NCI-H69 (cell line): Measurements from ENCODE around the gene ZNF473.

Source experiments
- DNase-seq: peaks from one replicate; lab custom pipeline; 2025; lab: John Stamatoyannopoulos, UW

The ZNF473 gene

DNA sequence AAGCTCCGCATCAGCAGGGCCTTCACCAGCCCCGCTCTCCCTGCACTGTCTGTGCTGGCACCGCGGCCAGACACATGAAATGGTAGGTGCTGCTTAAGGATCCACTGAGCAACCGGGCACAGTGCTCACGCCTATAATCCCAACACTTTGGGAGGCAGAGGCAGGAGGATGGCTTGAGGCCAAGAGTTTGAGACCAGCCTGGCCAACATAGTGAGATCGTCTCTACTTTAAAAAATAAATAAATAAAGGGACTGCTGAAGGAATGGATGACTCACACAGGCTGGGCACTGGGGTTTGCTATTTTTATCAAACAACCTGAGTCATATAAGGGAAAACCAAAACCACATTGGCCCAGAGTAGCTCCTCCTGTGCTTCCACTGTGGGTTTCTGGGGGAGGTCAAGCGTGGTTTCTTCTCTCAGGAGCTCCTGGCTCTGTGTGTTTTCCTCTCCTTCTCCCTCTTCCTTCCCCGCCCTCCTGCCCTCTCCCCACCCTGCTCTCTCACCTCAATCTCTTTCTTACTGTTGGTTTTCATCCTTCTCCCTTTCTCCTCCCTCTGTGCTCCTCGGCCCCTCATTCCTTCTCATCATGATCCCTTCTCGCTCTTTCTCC lies 21.9 kb upstream of the ZNF473 start:
- DNase-seq = no peak

DNA sequence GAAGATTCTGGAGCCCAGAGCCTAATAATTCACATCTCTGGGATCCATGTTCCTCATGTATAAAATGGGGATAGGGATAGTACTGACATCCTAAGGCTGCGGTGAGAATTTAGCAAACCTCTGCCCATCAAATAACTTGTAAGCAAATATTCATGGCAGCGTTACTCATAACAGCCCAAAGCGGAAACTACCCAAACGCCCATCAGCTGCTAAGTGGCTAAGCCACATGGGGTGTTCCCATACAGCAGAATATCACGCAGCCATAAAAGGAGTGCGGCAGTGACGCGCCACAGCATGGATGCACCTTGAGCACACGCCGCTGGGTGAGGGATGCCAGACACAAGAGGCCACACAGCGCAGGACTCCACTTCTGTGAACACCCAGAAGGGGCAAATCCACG lies 20.4 kb upstream of the ZNF473 start:
- DNase-seq = no peak

DNA sequence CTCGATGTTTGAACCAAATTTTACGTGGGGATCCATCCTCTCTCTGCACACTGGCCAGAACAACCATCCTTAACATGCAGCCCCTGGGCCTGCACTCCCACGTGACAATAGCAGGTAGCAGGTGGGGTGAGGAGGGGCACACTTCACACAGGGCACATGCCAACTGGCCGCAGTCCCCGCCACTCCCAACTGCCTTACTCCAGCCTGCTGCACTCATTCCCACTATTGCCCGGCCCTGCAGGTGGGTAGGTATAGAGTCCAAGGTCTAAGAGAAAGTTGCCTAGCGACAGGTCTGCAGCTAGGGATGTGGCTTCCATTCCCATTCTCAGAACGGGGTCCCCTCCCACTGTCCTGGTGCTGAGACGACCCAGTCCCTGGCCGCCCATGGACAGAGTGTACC lies 18.6 kb upstream of the ZNF473 start:
- DNase-seq = no peak

DNA sequence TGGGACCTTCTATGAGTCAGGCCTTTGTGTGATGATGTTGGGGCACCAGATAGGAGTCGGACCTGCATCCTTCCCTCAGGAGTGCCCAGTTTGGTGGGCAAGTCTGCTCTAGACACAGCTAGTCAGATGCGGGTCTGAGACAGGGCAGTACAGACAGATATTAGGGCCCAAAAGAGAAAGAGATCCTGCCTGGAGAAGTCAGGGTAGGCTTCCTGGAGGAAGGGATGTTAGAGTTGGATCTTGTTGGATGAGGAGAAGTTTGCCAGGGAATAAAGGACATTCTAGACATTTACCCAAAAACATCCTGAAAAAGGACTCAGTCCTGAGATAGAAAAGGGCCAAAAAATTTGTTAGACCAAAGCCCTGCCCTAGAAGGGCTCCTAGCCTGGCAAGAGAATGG lies 17.9 kb upstream of the ZNF473 start:
- DNase-seq = no peak

DNA sequence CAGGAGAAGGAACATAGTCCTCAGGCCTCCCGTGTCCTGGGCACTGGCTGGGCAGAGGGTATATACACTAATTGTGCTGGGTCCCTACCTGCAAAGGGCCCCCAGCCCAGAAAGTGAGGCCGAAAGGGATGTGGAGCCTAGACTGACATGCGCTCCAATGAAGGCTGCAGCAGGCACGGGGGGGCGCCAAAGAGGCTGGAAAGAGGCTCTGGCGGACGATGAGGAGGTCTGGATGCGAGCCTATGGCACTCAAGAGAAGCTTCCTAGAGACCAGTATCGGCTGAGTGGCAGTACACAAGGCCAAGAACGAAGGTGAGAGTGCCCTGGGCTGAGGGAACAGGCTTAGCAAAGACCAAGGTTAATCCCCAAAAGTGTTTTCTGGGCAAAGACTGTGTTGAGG lies 17.3 kb upstream of the ZNF473 start:
- DNase-seq = peak; percentile 24

DNA sequence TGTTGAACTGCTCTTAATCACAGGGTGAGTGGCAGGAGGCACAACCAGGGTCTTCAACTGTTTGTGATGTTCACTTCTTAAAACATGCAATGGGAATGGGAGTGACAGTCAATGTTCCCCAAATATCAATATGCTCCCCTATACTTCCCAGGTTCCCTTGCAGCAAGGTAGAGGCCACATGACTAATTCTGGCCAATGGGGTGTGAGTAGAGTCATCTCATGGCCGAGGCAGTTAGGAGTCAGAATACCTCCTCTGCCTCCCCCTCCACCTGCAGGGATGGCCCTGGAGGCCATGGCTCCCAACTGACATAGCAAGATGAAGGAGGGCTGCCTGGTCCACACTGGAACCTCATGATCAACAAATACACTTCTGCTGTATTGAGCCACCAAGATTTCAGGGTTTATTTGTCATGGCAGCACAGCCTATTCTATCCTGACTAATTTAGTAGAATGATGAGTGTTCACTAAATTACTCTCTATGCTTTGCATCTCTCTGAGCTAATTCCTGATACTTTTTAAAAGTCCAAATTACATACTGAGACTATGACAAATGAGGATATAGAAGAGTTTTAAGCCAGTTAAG lies 9.5 kb upstream of the ZNF473 start:
- DNase-seq = no peak

DNA sequence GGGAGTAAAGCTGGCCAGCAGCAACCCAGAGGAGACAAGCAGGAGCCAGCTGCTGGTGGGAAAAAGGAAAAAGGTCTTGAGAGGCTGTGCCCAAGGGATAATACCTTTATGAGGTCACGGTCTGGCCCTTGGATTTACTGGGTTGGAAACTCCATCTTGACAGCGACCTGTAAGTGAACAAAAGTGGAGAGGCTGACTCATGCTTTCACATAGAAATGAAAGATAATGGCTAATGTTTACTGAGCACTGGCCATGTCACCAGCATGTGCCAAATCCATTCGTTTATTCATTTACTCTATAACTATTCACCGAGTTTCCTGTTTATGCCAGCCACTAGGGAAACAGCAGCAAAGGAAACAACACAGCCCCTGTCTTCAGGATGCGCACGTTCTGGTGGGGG lies 5.3 kb upstream of the ZNF473 start:
- no peak for DNase-seq

DNA sequence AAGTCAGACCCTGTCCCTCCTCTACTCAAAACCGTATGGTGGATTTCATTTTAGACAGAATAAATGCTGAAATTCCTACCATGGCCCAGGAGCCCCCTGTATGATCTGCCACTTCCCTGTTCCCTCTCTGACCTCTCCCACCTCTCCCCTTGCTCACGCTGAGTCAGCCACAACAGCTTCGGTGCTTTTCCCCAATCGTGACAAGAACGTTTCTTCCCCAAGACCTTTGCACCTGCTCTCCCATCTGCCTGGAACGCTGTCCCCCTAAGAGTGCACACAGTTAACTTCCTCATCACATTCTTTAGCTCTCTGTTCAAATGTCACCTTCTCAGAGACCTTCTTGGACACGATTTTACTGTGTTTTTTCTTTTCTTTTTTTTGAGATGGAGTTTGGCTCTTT lies 3.0 kb upstream of the ZNF473 start:
- no peak for DNase-seq

DNA sequence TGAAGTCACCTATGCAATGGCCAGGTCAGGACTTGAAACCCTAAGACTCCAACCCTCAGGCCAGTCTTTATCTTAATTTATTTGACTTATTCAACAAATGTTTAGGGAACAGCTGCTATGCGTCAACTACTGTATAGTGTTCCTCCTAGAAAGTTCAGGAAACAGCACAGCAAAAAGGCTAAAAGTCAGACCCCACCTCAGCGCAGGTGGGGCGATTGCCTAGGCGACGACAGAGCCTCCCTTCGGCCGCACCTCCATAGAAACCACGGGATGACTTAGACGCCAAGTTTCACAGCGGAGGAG lies 1.1 kb upstream of the ZNF473 start:
- no peak for DNase-seq

DNA sequence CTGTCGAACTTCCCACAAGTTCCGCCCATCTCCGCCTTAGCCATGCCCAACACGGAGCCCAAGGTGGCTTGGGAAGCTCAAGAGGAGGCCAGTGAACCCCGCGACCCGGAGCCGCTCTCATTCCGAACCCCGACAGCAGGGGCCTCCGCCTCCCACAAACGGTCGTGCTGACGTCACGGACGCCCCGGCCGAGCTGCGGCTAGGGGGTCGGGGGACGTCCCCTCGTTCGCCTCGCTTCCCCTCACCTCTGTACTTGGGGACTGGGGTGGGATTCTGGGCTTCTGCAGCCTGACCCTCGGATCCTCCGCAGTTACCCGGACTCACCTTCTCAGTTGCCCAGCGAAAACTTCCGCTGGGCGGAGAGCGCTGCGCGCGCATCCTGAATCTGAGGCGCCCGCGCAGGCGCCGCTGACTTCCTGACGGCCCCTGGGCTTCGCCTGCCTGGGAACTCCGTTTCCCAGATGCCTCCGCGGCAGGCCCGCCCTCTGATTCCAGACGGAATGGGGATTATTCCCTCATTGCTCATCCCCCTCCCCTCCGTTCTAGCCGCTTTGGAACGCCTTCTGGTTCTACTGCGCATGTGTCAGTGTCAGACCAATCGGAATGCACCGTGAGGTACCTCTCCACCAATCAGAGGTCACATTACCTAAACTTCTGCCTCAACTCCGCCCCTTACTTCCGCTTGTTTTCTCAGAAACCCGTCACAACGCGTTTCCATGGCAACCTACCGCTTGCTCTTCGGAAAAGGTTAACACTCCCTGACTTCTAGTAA lies 597 bp upstream of the ZNF473 start, which contains the start of gene VRK3:
VRK3 (minus strand) TSS at position 351 of the 772 bp plus-strand sequence. CDS start 9,210 bp downstream, outside the sequence.
- DNase-seq = peak; percentile 100

DNA sequence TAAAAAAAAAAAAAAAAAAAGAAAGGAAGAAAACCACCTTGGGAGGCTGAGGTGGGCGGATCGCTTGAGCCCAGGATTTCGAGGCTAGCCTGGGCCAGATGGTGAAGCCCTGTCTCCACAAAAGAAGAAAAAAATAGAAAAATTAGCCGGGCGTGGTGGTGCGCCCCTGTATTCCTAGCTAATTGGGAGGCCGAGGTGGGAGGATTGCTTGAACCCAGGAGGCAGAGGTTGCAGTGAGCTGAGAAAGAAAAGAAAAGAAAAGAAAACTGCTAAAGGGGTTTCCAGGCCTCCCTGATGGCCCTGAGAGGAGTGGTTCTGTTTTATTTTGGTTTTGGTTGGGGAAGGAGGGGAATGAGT lies 723 bp downstream of the ZNF473 start:
- DNase-seq = no peak

DNA sequence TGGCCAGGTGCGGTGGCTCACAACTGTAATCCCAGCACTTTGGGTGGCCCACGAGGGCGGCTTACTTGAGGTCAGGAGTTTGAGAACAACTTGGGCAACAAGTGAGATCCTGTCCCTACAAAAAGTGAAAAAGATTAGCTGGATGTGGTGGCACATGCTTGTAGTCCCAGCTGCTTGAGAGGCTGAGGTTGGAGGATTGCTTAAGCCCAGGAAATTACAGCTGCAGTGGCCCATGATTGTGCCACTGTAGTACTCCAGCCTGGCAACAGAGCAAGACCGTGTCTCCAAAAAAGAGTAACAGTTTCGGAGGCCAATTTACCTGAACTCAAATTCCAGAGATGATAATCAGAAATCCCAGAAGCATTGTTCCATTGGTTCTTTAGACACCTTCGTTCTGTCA lies 4.4 kb downstream of the ZNF473 start:
- DNase-seq = no peak

DNA sequence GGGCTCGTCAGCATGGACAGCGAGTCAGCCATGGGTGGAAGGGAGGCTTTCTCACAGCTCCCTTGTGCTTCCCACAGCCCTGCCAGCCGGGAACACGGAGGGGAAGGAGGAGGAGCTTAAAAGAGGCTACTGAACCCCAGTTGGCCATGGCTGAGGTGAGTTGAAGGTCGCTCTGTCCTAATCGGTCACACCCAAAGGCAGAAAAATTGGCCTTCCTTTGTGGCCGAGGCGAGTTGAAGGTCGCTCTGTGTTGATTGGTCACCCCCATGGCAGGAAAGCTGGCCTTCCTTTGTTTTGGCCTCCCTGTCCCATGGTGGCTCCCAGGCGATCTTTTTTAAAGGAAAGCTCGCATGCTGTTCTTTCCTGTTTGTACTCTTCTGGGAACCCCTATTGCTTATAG lies 5.1 kb downstream of the ZNF473 start:
- no peak for DNase-seq

DNA sequence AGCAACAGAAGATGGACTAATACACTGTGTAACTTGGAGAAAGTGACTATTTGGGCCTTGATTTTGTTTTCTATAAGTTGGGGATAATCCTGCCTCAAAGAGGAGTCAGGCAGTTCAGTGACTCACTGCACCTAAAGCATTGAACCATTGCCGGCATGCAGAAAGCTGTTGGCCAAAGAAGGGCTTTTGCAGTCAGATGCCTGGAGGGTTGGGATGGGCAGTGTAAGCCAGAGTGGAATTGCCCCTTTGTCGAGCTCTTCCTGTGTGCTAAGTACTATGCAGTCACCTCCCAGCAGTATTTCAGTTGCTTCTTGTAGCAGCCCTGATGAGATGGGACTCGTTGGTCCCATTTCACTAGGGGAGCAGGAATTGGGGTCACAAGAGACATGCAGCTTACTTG lies 11.1 kb downstream of the ZNF473 start:
- DNase-seq = no peak

DNA sequence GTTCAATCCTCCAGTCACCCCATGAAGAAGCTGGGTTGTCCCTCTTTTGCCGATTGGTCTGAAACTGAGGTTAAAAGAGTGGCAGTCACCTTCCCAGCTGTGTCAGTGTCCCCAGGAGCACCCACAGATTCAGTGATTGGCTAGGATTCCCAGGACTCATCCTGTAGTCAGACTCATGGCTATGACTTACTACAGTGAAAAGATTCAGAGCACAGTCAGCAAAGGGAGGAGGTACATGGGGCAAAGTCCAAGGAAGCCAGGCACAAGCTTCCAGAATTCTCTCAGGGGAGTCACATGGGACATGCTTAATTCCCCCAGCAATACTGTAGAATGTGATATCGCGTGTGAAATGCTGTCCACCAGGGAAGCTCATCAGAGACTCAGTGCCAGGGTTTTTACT lies 14.2 kb downstream of the ZNF473 start:
- no peak for DNase-seq

DNA sequence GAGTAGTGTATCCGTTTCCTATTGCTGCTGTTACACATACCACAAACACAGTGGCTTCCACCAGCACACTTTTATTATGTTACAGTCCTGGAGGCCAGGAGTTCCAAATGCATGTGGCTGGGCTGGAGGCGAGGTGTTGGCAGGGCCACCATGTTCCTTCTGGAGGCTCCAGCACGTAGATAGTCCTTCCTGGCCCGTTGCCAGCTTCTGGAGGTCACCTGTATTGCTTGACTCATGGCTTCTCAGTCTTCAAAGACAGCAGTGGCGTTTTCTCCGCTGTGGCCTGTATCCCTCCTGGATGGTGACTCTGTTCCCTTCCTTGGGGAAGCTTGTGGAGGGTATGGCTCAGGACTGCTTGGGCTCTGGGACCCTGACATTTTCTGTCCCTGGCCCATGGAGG lies 15.2 kb downstream of the ZNF473 start:
- no peak for DNase-seq

DNA sequence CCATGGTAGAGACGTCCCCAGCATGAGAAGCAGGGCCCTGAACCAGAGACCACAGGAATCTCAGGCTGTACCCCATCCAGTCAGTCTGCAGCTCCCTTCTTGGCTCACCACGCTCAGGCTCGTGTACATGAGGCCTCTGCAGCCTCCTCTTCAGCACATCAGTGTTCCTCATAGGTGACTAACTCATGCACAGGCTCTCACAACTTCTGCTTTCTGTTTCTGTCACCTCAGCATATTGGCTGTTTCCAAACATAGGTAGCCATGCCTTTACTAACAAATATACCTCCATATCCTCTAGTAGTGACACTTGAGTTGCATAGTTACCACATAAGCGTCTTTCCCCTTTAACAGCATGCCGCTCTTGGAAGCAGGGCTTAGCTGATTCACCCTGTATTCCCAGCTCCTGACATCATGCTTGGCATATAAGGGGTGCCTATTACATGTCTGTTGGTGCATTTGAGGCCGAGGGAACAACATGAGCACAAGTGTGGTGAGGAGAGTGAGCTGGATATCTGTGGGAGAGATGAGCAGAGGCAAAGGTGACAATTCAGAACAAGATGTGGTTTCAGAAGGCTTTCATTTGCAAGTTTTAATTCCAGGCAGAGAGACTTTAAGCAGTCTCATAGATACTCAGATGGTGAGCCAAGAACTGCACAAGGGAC lies 16.7 kb downstream of the ZNF473 start:
- no peak for DNase-seq

DNA sequence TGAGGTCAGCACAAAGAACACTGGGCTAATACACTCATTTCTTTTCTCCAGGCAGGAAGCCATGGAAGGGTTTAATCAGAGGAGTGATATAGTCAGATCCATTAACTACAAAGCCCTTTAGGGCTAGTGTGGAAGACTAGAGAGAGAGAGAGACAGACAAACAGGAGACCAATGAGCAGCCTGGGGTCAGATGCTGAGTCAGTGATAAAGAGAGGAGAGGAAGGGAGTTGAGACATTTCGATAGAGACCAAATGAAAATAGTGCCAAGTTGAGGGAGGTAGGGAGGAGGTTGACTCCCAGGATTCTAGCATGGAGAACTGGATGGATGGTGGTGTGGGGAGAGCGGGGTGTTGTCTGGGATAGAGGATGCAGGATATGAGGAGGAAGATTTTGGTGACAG lies 18.2 kb downstream of the ZNF473 start:
- no peak for DNase-seq

DNA sequence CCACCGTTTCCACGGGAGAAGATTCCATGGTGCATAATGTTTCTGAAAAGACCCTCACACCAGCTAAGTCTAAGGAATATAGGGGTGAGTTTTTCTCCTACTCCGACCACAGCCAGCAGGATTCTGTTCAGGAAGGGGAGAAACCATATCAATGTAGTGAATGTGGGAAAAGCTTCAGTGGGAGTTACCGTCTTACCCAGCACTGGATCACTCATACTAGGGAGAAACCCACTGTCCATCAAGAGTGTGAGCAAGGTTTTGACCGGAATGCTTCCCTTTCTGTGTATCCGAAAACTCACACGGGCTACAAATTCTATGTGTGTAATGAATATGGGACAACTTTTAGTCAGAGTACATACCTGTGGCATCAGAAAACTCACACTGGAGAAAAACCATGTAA lies 19.1 kb downstream of the ZNF473 start:
- DNase-seq = no peak

DNA sequence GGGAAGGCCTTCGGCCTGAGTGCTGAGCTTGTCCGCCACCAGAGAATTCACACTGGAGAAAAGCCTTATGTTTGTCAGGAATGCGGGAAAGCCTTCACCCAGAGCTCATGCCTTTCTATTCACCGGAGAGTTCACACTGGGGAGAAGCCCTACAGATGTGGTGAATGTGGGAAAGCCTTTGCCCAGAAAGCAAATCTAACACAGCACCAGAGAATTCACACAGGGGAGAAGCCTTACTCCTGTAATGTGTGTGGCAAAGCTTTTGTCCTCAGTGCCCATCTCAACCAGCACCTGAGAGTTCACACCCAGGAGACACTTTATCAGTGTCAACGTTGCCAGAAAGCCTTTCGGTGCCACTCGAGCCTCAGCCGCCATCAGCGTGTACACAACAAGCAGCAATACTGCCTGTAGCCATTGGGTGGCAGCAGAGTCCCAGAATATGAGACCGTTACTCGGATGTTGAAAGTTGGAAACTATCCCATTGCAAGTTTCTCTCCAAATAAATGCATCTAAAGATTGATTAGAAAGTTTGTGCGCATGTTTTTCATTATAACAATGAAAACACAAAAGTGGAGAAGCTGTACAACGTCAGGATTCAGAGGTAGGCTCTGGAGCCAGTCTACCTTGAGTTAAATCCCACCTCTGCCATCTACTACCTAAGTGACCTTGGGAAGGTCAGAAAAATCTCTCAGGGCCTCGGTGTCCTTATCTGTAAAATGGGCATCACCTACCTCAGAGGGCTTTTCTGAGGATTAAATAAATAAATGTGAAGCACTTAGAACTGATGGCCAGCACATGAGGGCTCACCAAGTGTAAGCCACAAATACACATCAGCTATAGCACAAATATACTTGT lies 21.1 kb downstream of the ZNF473 start:
- peak; percentile 60 for DNase-seq

DNA sequence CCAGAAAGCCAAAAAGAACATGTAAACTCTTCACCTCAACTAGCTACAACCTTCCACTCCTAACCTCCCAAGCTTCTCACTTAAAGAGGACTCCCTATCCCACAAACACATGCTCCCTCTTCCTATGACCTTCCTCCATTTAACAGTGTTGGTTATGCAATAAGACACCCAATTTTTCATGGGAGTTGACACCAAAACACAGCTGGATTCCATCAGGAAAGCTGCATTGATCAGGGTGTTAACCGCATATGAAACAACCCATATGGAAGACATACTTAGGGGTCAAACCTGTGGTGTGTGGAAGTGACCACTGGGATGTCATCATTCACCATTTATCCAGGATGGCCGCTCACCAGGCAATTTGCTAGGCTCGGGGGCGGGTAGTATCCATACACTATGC lies 21.9 kb downstream of the ZNF473 start:
- DNase-seq = no peak
